Activated CD4-positive, alpha-beta T cell treated with anti-CD3 and anti-CD28 coated beads, Interleukin-2, amount 50 U/mL, for 4 hours (primary cell): ENCODE data around the gene CCDC192.
"Not testable (repeated sequence)": the region's sequence is repeated elsewhere in the genome, so short reads cannot be mapped to it uniquely, and the experiment has no call there.

ENCODE experiments used
- DNase-seq, 2 experiments: peaks; one replicate each; pipeline ENCODE4 v3.0.0-alpha.2; 2020

Gene CCDC192

GRCh38 chr5:127769386-127769785 lies 66.2 kb downstream of the CCDC192 start:
- DNase-seq, result no peak

- no peak for DNase-seq
These were observed 67.1 kb downstream of the CCDC192 start for GRCh38 chr5:127770272-127770671.

GRCh38 chr5:127772531-127772930 lies 69.3 kb downstream of the CCDC192 start:
- no peak for DNase-seq

- no peak for DNase-seq
These were observed 71.0 kb downstream of the CCDC192 start for GRCh38 chr5:127774221-127774620.

- no peak for DNase-seq
These were observed 73.3 kb downstream of the CCDC192 start for GRCh38 chr5:127776477-127776876.

- DNase-seq, result no peak
These were observed 74.8 kb downstream of the CCDC192 start for GRCh38 chr5:127777957-127778356.

GRCh38 chr5:127782450-127782849 lies 79.3 kb downstream of the CCDC192 start:
- DNase-seq, result not testable (repeated sequence)

GRCh38 chr5:127785098-127785927 lies 82.1 kb downstream of the CCDC192 start:
- no peak for DNase-seq

GRCh38 chr5:127791439-127791838 lies 88.2 kb downstream of the CCDC192 start:
- no peak for DNase-seq

- not testable (repeated sequence) for DNase-seq
These were observed 88.7 kb downstream of the CCDC192 start for GRCh38 chr5:127791908-127792307.

- no peak for DNase-seq
These were observed 89.9 kb downstream of the CCDC192 start for GRCh38 chr5:127793052-127793451.

- DNase-seq, result no peak
These were observed 90.7 kb downstream of the CCDC192 start for GRCh38 chr5:127793879-127794278.

- DNase-seq, result no peak
These were observed 93.0 kb downstream of the CCDC192 start for GRCh38 chr5:127796211-127796610.

- no peak for DNase-seq
These were observed 96.2 kb downstream of the CCDC192 start for GRCh38 chr5:127799293-127799905.

GRCh38 chr5:127801751-127802476 lies 98.7 kb downstream of the CCDC192 start:
- DNase-seq, result no peak

GRCh38 chr5:127802477-127802865 lies 99.3 kb downstream of the CCDC192 start:
- DNase-seq, result no peak

GRCh38 chr5:127804886-127805426 lies 101.8 kb downstream of the CCDC192 start:
- no peak for DNase-seq

GRCh38 chr5:127805448-127805847 lies 102.3 kb downstream of the CCDC192 start:
- DNase-seq, result no peak

GRCh38 chr5:127806776-127807175 lies 103.6 kb downstream of the CCDC192 start:
- no peak for DNase-seq

- DNase-seq, result no peak
These were observed 106.3 kb downstream of the CCDC192 start for GRCh38 chr5:127809533-127809932.

- DNase-seq, result no peak
These were observed 106.8 kb downstream of the CCDC192 start for GRCh38 chr5:127810017-127810416.

- no peak for DNase-seq
These were observed 107.7 kb downstream of the CCDC192 start for GRCh38 chr5:127810707-127811490.

- DNase-seq, result no peak
These were observed 109.4 kb downstream of the CCDC192 start for GRCh38 chr5:127812570-127812969.
